Progenitor cell of endocrine pancreas (in vitro differentiated cells): ENCODE measurements around the gene DRD3. TPM values are rescaled to one million over a fixed set of nuclear protein-coding genes. Genes with fewer than 3 reads are reported as not detected.

ENCODE experiments used
- DNase-seq: peaks from one replicate; pipeline ENCODE4 v3.0.0; 2021; ENCODE audit warnings: low spot score; ENCODE audit not compliant: unreplicated experiment
- H3K27ac Mint-ChIP-seq: 2 replicates; pipeline ENCODE4 v1.8.0; 2021; ENCODE audit warnings: mild to moderate bottlenecking, moderate library complexity, mixed read lengths
- H3K27me3 Mint-ChIP-seq: 2 replicates; pipeline ENCODE4 v1.8.0; 2021; ENCODE audit warnings: mixed read lengths
- H3K36me3 Mint-ChIP-seq: 2 replicates; pipeline ENCODE4 v1.8.0; 2022; ENCODE audit warnings: mixed read lengths; ENCODE audit not compliant: insufficient read depth
- H3K4me1 Mint-ChIP-seq: 2 replicates; pipeline ENCODE4 v1.8.0; 2021; ENCODE audit warnings: low read depth, mixed read lengths
- H3K4me3 Mint-ChIP-seq: 2 replicates; pipeline ENCODE4 v1.8.0; 2021; ENCODE audit warnings: low read depth, mild to moderate bottlenecking, moderate library complexity, mixed read lengths
- H3K9me3 Mint-ChIP-seq: 2 replicates; pipeline ENCODE4 v1.8.0; 2021; ENCODE audit warnings: low read depth, mixed read lengths
- CTCF ChIP-seq: fragments of 200-600 bp; sonication (generic); IDR thresholded peaks from one replicate; pipeline ENCODE4 v1.5.0; 2021; ENCODE audit warnings: antibody characterized with exemption, mild to moderate bottlenecking; ENCODE audit not compliant: unreplicated experiment
- total RNA-seq: library from RNA; stranded (reverse); gene quantifications from 2 replicates; pipeline ENCODE4 v1.2.1, GENCODE V29; 2021

Gene DRD3
- total RNA-seq, 1 donor from 2014 or later = not detected

DNA sequence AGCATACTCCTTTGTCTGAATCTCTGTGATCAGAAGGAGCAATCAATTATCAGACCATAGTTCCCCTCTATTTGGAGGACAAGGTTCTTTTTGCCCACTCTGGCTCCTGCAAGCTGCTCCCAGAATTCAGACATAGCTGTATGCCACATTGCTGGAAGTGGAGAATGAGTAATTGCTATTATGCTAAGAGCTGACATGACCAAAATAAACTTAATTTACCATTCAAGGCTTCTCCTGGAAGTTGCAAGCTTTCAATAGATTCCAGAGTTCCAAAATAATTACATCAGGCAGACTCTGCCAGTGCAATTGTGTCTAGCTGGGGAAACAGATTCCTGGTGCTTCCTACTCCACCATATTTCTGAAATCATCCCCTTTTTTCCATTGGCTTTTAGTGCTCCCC, 7.6 kb upstream of the DRD3 start:
- no peak overlapping the region for H3K4me3 Mint-ChIP-seq
- no peak for TF ChIP-seq CTCF
- no peak overlapping the region for H3K27ac Mint-ChIP-seq
- peaks cover 7% of the 10 kb centered on the region for H3K9me3 Mint-ChIP-seq
- no peak for DNase-seq
- H3K4me1 Mint-ChIP-seq = no peaks in the 10 kb centered on the region
- no peaks in the 10 kb centered on the region for H3K36me3 Mint-ChIP-seq
- H3K27me3 Mint-ChIP-seq = no peaks in the 10 kb centered on the region

DNA sequence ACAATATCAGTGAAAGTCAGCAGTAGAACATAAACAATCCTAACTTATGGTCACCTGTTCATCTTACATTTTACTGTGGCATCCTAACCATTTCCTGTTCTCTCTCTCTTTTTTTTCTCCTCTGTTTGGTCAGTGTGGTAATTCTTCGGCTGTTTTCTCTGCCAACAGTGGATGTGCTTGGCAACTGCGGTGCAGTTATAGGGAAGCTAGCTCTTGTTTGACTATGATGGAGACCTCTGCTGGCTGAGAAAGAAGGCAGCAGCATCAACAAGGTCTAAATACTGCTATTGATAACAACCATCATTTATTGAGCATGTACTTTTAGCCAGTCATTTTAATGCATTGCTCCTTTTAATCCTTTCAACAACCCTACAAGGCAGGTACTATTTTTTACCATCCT, 723 bp upstream of the DRD3 start:
- peak; percentile 29 for TF ChIP-seq CTCF
- H3K4me3 Mint-ChIP-seq = no peak overlapping the region
- no peak for DNase-seq
- H3K27me3 Mint-ChIP-seq = peaks cover 2% of the 10 kb centered on the region
- H3K9me3 Mint-ChIP-seq = no peaks in the 10 kb centered on the region
- H3K4me1 Mint-ChIP-seq = no peaks in the 10 kb centered on the region
- H3K27ac Mint-ChIP-seq = no peak overlapping the region
- H3K36me3 Mint-ChIP-seq = no peaks in the 10 kb centered on the region

GRCh38 chr3:114176890-114177289, 2.0 kb downstream of the DRD3 start:
- Mint-ChIP-seq H3K36me3 (no peaks in the 10 kb centered on the region), H3K4me1 (no peaks in the 10 kb centered on the region)

DNA sequence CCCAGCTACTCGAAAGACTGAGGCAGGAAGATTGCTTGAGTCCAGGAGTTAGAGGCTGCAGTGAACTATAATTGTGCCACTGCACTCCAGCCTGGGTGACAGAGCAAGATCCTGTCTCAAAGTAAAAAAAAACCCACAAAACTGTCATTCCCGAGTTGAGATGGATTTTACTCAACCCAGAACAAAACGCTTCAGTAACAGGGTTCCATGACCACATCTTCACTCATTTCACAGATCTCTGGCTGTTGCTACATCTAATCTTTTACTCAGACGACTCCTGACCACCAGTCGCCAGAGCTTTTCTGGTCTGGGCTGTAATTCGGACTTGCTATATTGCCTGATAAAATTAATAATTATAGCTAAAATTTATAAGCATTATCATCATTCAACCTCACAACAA, 2.4 kb downstream of the DRD3 start:
- no peak for DNase-seq
- Mint-ChIP-seq H3K27me3 (peaks cover 2% of the 10 kb centered on the region), H3K4me3 (no peak overlapping the region), H3K9me3 (no peaks in the 10 kb centered on the region), H3K27ac (no peak overlapping the region), H3K36me3 (no peaks in the 10 kb centered on the region), H3K4me1 (no peaks in the 10 kb centered on the region)
- TF ChIP-seq CTCF = no peak

More at GRCh38 chr3:114176890-114177289, 2.0 kb downstream of the DRD3 start:
- Mint-ChIP-seq H3K27me3 (peaks cover 2% of the 10 kb centered on the region), H3K4me3 (no peak overlapping the region), H3K27ac (no peak overlapping the region), H3K9me3 (no peaks in the 10 kb centered on the region)
- no peak for DNase-seq
- no peak for TF ChIP-seq CTCF

GRCh38 chr3:114175204-114175987, 3.5 kb downstream of the DRD3 start:
- Mint-ChIP-seq H3K4me3 (no peak overlapping the region), H3K9me3 (no peaks in the 10 kb centered on the region), H3K4me1 (no peaks in the 10 kb centered on the region), H3K27me3 (peaks cover 2% of the 10 kb centered on the region), H3K27ac (no peak overlapping the region), H3K36me3 (no peaks in the 10 kb centered on the region)
- no peak for DNase-seq
- TF ChIP-seq CTCF = no peak
